HCT116 (cell line): ENCODE results near the gene PRR12. TPM values are rescaled to one million over a fixed set of nuclear protein-coding genes. Genes with fewer than 3 reads are reported as not detected.

Experiments
- ATAC-seq: fragments of 200-7000 bp; cut with Tn5 transposase; 2 replicates; pipeline ENCODE4 v1.9.1; 2020; ENCODE audit warnings: mild to moderate bottlenecking, moderate library complexity
- BruUV-seq: library from RNA; stranded (reverse); fragments of 400-500 nt; replicated peaks from 2 replicates; lab custom pipeline; 2021; lab: Mats Ljungman, UMichigan
- CTCF ChIA-PET: fragments of 300-600 bp; sonication (Branson Sonifier 250); formaldehyde crosslinking; loops from one replicate; lab custom pipeline; 2021; ENCODE audit warnings: antibody characterized with exemption; lab: Charles Lee
- POLR2A ChIA-PET: fragments of 300-600, 350-600 bp; sonication (Branson Sonifier 250); formaldehyde crosslinking; loops from one replicate; lab custom pipeline; 2021; ENCODE audit warnings: antibody characterized with exemption; lab: Charles Lee
- RAD21 ChIA-PET, 2 experiments: fragments of 300-600 bp; sonication (Branson Sonifier 250); formaldehyde crosslinking; loops; one replicate each; lab custom pipeline; 2023; ENCODE audit warnings: low total read pairs in 2 of 2; ENCODE audit not compliant: uncharacterized antibody in 2 of 2, unreplicated experiment in 2 of 2, low non-redundant PET in 1 of 2; lab: Charles Lee
- DNase-seq: peaks from one replicate; pipeline ENCODE4 v3.0.0-alpha.2; 2010; ENCODE audit warnings: low read depth, low spot score
- H2AFZ ChIP-seq: fragments of 200-600 bp; shearing (Covaris generic), sonication (generic); 2 replicates; pipeline ENCODE4 v1.6.1; 2017; ENCODE audit warnings: low read depth, mixed run types, mixed read lengths, antibody characterized with exemption, low read length; ENCODE audit not compliant: poor library complexity, severe bottlenecking
- H3K27ac ChIP-seq: 2 replicates; pipeline ENCODE4 v1.5.1; 2012; ENCODE audit warnings: low read depth, low read length
- H3K27me3 ChIP-seq: fragments of 200-600 bp; sonication (generic); 2 replicates; pipeline ENCODE4 v1.6.1; 2016; ENCODE audit warnings: mixed run types, low read length, mixed read lengths; ENCODE audit not compliant: insufficient read depth
- H3K36me3 ChIP-seq, 2 experiments: fragments of 200-500 bp in 1 of 2; fragments of 200-600 bp in 1 of 2; sonication (Bioruptor generic) in 1 of 2; sonication (generic) in 1 of 2; 2 replicates each; pipeline versions ENCODE4 v1.5.1 to v1.6.1; 2014 to 2016; ENCODE audit warnings: low read length in 2 of 2, inconsistent platforms in 1 of 2, mixed read lengths in 1 of 2, mixed run types in 1 of 2; ENCODE audit not compliant: insufficient read depth in 2 of 2, control insufficient read depth in 1 of 2
- H3K4me1 ChIP-seq, 2 experiments: fragments of 200-600 bp in 1 of 2; sonication (generic) in 1 of 2; 2 replicates each; pipeline versions ENCODE4 v1.5.1 to v1.6.1; 2012 to 2017; ENCODE audit warnings: low read length in 2 of 2, inconsistent platforms in 1 of 2, mild to moderate bottlenecking in 1 of 2, mixed read lengths in 1 of 2, mixed run types in 1 of 2, moderate library complexity in 1 of 2; ENCODE audit not compliant: insufficient read depth in 2 of 2, control insufficient read depth in 1 of 2
- H3K4me2 ChIP-seq: fragments of 200-600 bp; sonication (generic); 2 replicates; pipeline ENCODE4 v1.6.1; 2017; ENCODE audit warnings: mixed run types, low read length, mixed read lengths
- H3K4me3 ChIP-seq, 2 experiments: fragments of 200-600 bp in 1 of 2; sonication (generic) in 1 of 2; replicated peaks in 1 of 2; 2 replicates each; pipeline ENCODE4 v1.5.1; 2011 to 2016; ENCODE audit warnings: low read length in 2 of 2, control low read depth in 1 of 2, low read depth in 1 of 2, mild to moderate bottlenecking in 1 of 2, mixed read lengths in 1 of 2, mixed run types in 1 of 2
- H3K79me2 ChIP-seq: fragments of 200-600 bp; sonication (generic); 2 replicates; pipeline ENCODE4 v1.6.1; 2017; ENCODE audit warnings: mild to moderate bottlenecking, mixed run types, low read length, moderate library complexity, mixed read lengths; ENCODE audit not compliant: insufficient read depth
- H3K9ac ChIP-seq: fragments of 200-600 bp; sonication (generic); 2 replicates; pipeline ENCODE4 v1.6.1; 2016; ENCODE audit warnings: low read length, mixed read lengths
- H3K9me2 ChIP-seq: fragments of 200-600 bp; sonication (generic), shearing (Covaris generic); 2 replicates; pipeline ENCODE4 v1.6.1; 2017; ENCODE audit warnings: mixed run types, mild to moderate bottlenecking, moderate library complexity; ENCODE audit not compliant: insufficient read depth
- H3K9me3 ChIP-seq, 2 experiments: fragments of 200-500 bp in 1 of 2; fragments of 200-600 bp in 1 of 2; sonication (Bioruptor generic) in 1 of 2; sonication (generic) in 1 of 2; 2 replicates each; pipeline ENCODE4 v1.6.1; 2014 to 2017; ENCODE audit warnings: low read length in 2 of 2, mixed read lengths in 2 of 2, inconsistent platforms in 1 of 2, low read depth in 1 of 2, mild to moderate bottlenecking in 1 of 2, mixed run types in 1 of 2, moderate library complexity in 1 of 2; ENCODE audit not compliant: control insufficient read depth in 1 of 2, insufficient read depth in 1 of 2
- H4K20me1 ChIP-seq: fragments of 200-600 bp; sonication (generic), shearing (Covaris generic); 2 replicates; pipeline ENCODE4 v1.6.1; 2017; ENCODE audit warnings: mixed run types, mild to moderate bottlenecking, moderate library complexity; ENCODE audit not compliant: insufficient read depth
- CBX3 ChIP-seq: IDR thresholded peaks from 2 replicates; pipeline ENCODE4 v1.6.1; 2012; ENCODE audit warnings: low read depth
- CTCF ChIP-seq, 3 experiments: fragments of 200-600 bp in 1 of 3; sonication (generic) in 1 of 3; IDR thresholded peaks in 2 of 3; conservative IDR thresholded peaks in 1 of 3; 2 replicates each; pipeline ENCODE4 v1.5.1; 2012 to 2017; ENCODE audit warnings: low read depth in 2 of 3, low read length in 2 of 3, antibody characterized with exemption in 1 of 3, borderline replicate concordance in 1 of 3, control low read depth in 1 of 3, mild to moderate bottlenecking in 1 of 3, mixed read lengths in 1 of 3, mixed run types in 1 of 3, moderate library complexity in 1 of 3; ENCODE audit not compliant: insufficient read depth in 1 of 3
- EGR1 ChIP-seq: IDR thresholded peaks from 2 replicates; pipeline ENCODE4 v1.6.1; 2012; ENCODE audit warnings: low read depth
- ELF1 ChIP-seq: IDR thresholded peaks from 2 replicates; pipeline ENCODE4 v1.6.1; 2012; ENCODE audit warnings: low read depth, borderline replicate concordance
- EZH2 ChIP-seq: fragments of 200-600 bp; sonication (generic); IDR thresholded peaks from 2 replicates; pipeline ENCODE4 v1.6.1; 2017; ENCODE audit warnings: antibody characterized with exemption, mixed run types
- FOSL1 ChIP-seq: IDR thresholded peaks from 2 replicates; pipeline ENCODE4 v1.6.1; 2012; ENCODE audit warnings: low read depth
- JUND ChIP-seq: IDR thresholded peaks from 2 replicates; pipeline ENCODE4 v1.6.1; 2012
- POLR2A ChIP-seq: IDR thresholded peaks from 2 replicates; pipeline ENCODE4 v1.7.0; 2011; ENCODE audit warnings: borderline replicate concordance; ENCODE audit not compliant: insufficient read depth, insufficient read length; ENCODE audit errors: extremely low read depth
- REST ChIP-seq: IDR thresholded peaks from 2 replicates; pipeline ENCODE4 v1.6.1; 2012; ENCODE audit warnings: low read depth
- SIN3A ChIP-seq: IDR thresholded peaks from 2 replicates; pipeline ENCODE4 v1.6.1; 2012; ENCODE audit warnings: low read depth
- SP1 ChIP-seq: IDR thresholded peaks from 2 replicates; pipeline ENCODE4 v1.6.1; 2012; ENCODE audit warnings: low read depth
- YY1 ChIP-seq: IDR thresholded peaks from 2 replicates; pipeline ENCODE4 v1.6.1; 2011; ENCODE audit warnings: low read length, low read depth, moderate library complexity, mild to moderate bottlenecking; ENCODE audit not compliant: insufficient replicate concordance; ENCODE audit errors: extremely low read depth
- ZFX ChIP-seq: fragments of 450-650 bp; IDR thresholded peaks from 2 replicates; pipeline ENCODE4 v1.6.1; 2017
- ZNF274 ChIP-seq: fragments of 200-500 bp; sonication (Bioruptor generic); IDR thresholded peaks from 2 replicates; pipeline ENCODE4 v1.6.1; 2014; ENCODE audit warnings: mild to moderate bottlenecking, low read depth, low read length, inconsistent platforms
- intact Hi-C: fragments of 100-400 bp; cut with micrococcal nuclease; formaldehyde crosslinking; loops from 2 replicates; pipeline ENCODE4 v1.10.0; 2022
- total RNA-seq: library from RNA; stranded (reverse); gene quantifications from one replicate; pipeline ENCODE4 v1.2.1, GENCODE V29; 2021; ENCODE audit not compliant: unreplicated experiment
- TF ChIP-seq, protein P1 (sequence below): IDR thresholded peaks from 2 replicates; pipeline ENCODE4 v1.6.1; 2011; ENCODE audit warnings: mild to moderate bottlenecking, low read length, moderate library complexity; ENCODE audit not compliant: insufficient replicate concordance; ENCODE audit errors: extremely low read depth
- TF ChIP-seq, protein P2 (sequence below): IDR thresholded peaks from 2 replicates; pipeline ENCODE4 v1.6.1; 2012

Gene PRR12
- total RNA-seq, 1 experiment from 2014 or later, result 26.9 TPM

DNA sequence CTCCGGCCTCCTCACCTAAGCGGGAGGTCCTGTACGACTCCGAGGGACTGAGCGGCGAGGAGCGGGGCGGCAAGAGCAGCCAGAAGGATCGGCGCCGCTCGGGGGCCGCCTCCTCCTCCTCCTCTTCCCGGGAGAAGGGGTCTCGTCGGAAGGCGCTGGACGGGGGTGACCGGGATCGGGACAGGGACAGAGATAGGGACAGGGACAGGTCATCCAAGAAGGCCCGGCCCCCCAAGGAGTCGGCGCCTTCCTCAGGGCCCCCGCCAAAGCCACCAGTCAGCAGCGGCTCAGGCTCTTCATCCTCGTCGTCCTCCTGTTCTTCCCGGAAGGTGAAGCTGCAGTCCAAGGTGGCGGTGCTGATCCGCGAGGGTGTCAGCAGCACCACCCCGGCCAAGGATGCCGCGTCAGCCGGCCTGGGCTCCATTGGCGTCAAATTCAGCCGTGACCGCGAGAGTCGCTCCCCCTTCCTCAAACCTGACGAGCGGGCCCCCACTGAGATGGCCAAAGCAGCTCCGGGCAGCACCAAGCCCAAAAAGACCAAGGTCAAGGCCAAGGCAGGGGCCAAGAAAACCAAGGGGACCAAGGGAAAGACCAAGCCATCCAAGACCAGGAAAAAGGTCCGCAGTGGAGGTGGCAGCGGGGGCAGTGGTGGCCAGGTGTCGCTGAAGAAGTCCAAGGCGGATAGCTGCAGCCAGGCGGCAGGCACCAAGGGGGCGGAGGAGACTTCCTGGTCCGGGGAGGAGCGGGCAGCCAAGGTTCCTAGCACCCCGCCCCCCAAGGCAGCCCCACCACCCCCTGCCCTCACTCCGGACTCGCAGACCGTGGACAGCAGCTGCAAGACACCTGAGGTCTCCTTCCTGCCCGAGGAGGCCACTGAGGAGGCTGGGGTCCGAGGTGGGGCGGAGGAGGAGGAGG is 61.8 kb downstream of the PRR12 start (continued):
- TF ChIP-seq, protein P1, sequence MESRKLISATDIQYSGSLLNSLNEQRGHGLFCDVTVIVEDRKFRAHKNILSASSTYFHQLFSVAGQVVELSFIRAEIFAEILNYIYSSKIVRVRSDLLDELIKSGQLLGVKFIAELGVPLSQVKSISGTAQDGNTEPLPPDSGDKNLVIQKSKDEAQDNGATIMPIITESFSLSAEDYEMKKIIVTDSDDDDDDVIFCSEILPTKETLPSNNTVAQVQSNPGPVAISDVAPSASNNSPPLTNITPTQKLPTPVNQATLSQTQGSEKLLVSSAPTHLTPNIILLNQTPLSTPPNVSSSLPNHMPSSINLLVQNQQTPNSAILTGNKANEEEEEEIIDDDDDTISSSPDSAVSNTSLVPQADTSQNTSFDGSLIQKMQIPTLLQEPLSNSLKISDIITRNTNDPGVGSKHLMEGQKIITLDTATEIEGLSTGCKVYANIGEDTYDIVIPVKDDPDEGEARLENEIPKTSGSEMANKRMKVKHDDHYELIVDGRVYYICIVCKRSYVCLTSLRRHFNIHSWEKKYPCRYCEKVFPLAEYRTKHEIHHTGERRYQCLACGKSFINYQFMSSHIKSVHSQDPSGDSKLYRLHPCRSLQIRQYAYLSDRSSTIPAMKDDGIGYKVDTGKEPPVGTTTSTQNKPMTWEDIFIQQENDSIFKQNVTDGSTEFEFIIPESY, result no peak
- TF ChIP-seq EZH2, result no peak

- H3K9me3 ChIP-seq, result no peaks in the 10 kb centered on the region
- no peaks in the 10 kb centered on the region for H4K20me1 ChIP-seq
- no peak overlapping the region for H2AFZ ChIP-seq
- H3K9ac ChIP-seq, result no peak overlapping the region
- H3K79me2 ChIP-seq, result peaks cover 24% of the 10 kb centered on the region; the same call in 1 of the 2 replicates
- no TSS peak for BruUV-seq
- ChIA-PET CTCF (no interaction called here), POLR2A (no interaction called here), RAD21 (no interaction called here)
- no peak overlapping the region for H3K4me3 ChIP-seq
- H3K27ac ChIP-seq, result no peak overlapping the region
- H3K4me2 ChIP-seq, result no peak overlapping the region
- no peaks in the 10 kb centered on the region for H3K4me1 ChIP-seq
- no peak for ATAC-seq
- intact Hi-C loops, result no loop called here
- no peaks in the 10 kb centered on the region for H3K9me2 ChIP-seq
- DNase-seq, result no peak
- peaks cover 36 to 44% of the 10 kb centered on the region in 2 experiments; a peak in 3 of 4 replicates for H3K36me3 ChIP-seq
- no peak for TF ChIP-seq ZNF274
- no peak for TF ChIP-seq FOSL1
- no peak for TF ChIP-seq EGR1
- no peak for TF ChIP-seq SP1
- TF ChIP-seq YY1, result no peak
- no peak for TF ChIP-seq ZFX
- TF ChIP-seq JUND, result no peak
- TF ChIP-seq REST, result no peak
- no peak for TF ChIP-seq SIN3A
- TF ChIP-seq CTCF (IDR thresholded peaks at IDR 0.05 in 2 of 3, conservative IDR thresholded peaks at IDR 0.05 in 1 of 3; ENCODE audit: borderline replicate concordance in 1 of 3, insufficient read depth in 1 of 3, low read depth in 2 of 3, low read length in 2 of 3), result no peak
- no peak for TF ChIP-seq POLR2A
- TF ChIP-seq CBX3, result no peak
- TF ChIP-seq, protein P2, sequence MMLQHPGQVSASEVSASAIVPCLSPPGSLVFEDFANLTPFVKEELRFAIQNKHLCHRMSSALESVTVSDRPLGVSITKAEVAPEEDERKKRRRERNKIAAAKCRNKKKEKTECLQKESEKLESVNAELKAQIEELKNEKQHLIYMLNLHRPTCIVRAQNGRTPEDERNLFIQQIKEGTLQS, result no peak
- TF ChIP-seq ELF1, result no peak
- no peaks in the 10 kb centered on the region for H3K27me3 ChIP-seq
Observed at GRCh38 chr19:49653466-49653806, 62.5 kb downstream of the PRR12 start.
